Osteocyte (in vitro differentiated cells): ENCODE data around the gene CRYL1. TPM values are rescaled to one million over a fixed set of nuclear protein-coding genes. Genes with fewer than 3 reads are reported as not detected.

Source experiments
- DNase-seq: peaks from one replicate; pipeline ENCODE4 v3.0.0; 2021; ENCODE audit warnings: mixed read lengths; ENCODE audit not compliant: unreplicated experiment; ENCODE audit errors: extremely low spot score
- H3K27ac Mint-ChIP-seq: one replicate; pipeline ENCODE4 v1.8.0; 2021; ENCODE audit warnings: mild to moderate bottlenecking, mixed read lengths; ENCODE audit not compliant: unreplicated experiment
- H3K27me3 Mint-ChIP-seq: one replicate; pipeline ENCODE4 v1.8.0; 2021; ENCODE audit warnings: mixed read lengths; ENCODE audit not compliant: unreplicated experiment
- H3K36me3 Mint-ChIP-seq: one replicate; pipeline ENCODE4 v1.8.0; 2021; ENCODE audit warnings: mixed read lengths; ENCODE audit not compliant: unreplicated experiment
- H3K4me1 Mint-ChIP-seq: one replicate; pipeline ENCODE4 v1.8.0; 2021; ENCODE audit warnings: mixed read lengths; ENCODE audit not compliant: unreplicated experiment
- H3K4me3 Mint-ChIP-seq: one replicate; pipeline ENCODE4 v1.8.0; 2021; ENCODE audit warnings: mild to moderate bottlenecking, moderate library complexity, mixed read lengths; ENCODE audit not compliant: unreplicated experiment
- H3K9me3 Mint-ChIP-seq: one replicate; pipeline ENCODE4 v1.8.0; 2021; ENCODE audit warnings: mixed read lengths; ENCODE audit not compliant: unreplicated experiment
- total RNA-seq: library from RNA; stranded (reverse); gene quantifications from 2 replicates; pipeline ENCODE4 v1.2.1, GENCODE V29; 2021
- TF ChIP-seq, protein P1 (sequence below): fragments of 200-600 bp; sonication (generic); IDR thresholded peaks from 2 replicates; pipeline ENCODE4 v1.5.0; 2021; ENCODE audit warnings: antibody characterized with exemption, mild to moderate bottlenecking, moderate library complexity

CRYL1 gene
- total RNA-seq, 1 donor from 2014 or later, result 22.5 TPM

DNA sequence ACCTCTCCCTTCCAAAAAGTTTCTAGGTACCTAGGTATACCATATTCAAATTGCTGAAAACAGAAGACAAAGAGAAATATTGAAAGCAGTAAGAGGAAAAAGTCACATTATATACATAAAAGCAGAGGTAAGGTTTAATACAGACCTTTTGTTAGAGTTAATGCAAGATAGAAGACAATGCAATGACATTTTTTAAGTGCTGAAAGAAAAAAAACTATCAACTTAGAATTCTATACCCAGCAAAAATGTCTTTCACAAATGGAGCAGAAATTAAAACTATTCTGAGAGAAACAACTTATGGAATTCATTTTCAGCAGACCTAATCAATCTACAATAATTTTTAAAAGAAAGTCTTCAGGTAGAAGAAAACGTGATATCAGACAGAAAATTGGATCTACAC is 77.2 kb downstream of the CRYL1 start:
- TF ChIP-seq, protein P1, sequence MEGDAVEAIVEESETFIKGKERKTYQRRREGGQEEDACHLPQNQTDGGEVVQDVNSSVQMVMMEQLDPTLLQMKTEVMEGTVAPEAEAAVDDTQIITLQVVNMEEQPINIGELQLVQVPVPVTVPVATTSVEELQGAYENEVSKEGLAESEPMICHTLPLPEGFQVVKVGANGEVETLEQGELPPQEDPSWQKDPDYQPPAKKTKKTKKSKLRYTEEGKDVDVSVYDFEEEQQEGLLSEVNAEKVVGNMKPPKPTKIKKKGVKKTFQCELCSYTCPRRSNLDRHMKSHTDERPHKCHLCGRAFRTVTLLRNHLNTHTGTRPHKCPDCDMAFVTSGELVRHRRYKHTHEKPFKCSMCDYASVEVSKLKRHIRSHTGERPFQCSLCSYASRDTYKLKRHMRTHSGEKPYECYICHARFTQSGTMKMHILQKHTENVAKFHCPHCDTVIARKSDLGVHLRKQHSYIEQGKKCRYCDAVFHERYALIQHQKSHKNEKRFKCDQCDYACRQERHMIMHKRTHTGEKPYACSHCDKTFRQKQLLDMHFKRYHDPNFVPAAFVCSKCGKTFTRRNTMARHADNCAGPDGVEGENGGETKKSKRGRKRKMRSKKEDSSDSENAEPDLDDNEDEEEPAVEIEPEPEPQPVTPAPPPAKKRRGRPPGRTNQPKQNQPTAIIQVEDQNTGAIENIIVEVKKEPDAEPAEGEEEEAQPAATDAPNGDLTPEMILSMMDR, result no peak
- Mint-ChIP-seq H3K4me1 (no peaks in the 10 kb centered on the region), H3K4me3 (no peak overlapping the region), H3K27me3 (peaks cover 17% of the 10 kb centered on the region), H3K36me3 (peaks cover 2% of the 10 kb centered on the region), H3K27ac (no peak overlapping the region), H3K9me3 (peaks cover 39% of the 10 kb centered on the region)
- no peak for DNase-seq

DNA sequence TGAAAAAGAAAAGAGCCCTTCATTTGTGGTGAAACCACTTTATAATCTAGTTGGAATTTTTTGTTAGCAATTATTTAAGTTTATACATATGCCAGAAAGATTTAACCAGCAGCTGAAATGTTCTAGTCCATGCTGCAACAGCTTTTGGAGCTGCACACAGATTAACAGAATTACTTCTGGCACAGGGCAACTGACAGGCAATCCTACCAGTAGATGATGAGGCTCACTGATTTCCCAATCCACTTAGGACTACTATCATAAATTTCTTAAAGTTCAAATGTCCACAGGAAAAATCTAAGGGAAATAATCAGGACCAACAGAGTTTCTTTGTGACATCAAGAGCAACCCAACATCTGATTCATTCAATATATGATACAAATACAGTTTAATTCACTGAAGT is 78.8 kb downstream of the CRYL1 start:
- H3K27ac Mint-ChIP-seq, result no peak overlapping the region
- H3K27me3 Mint-ChIP-seq, result peaks cover 18% of the 10 kb centered on the region
- TF ChIP-seq, protein P1, result no peak
- H3K4me3 Mint-ChIP-seq, result no peak overlapping the region
- no peaks in the 10 kb centered on the region for H3K4me1 Mint-ChIP-seq
- DNase-seq, result no peak
- H3K36me3 Mint-ChIP-seq, result peaks cover 2% of the 10 kb centered on the region
- peaks cover 39% of the 10 kb centered on the region for H3K9me3 Mint-ChIP-seq

DNA sequence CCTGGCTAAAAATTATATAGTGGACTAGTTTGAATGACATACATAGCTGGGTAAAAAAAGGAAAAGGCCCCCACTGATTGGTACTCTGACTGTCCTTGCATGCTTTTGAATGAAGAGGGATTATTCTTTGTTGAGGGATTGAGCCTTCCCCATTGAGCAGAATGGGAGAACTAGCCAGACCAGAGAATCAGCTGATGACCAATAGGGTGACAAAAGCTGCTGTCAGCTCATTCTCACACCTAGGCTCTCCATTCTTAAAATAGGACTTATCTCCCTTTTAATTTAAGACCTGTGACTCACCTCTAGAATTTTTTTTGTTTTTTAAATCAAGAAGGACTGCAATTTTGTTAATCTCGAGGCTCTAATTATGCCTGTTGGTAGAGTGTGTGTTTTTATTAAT is 79.3 kb downstream of the CRYL1 start:
- H3K27ac Mint-ChIP-seq, result no peak overlapping the region
- H3K4me1 Mint-ChIP-seq, result no peaks in the 10 kb centered on the region
- TF ChIP-seq, protein P1, result no peak
- peaks cover 2% of the 10 kb centered on the region for H3K36me3 Mint-ChIP-seq
- no peak overlapping the region for H3K4me3 Mint-ChIP-seq
- H3K27me3 Mint-ChIP-seq, result peaks cover 15% of the 10 kb centered on the region
- H3K9me3 Mint-ChIP-seq, result peaks cover 39% of the 10 kb centered on the region
- no peak for DNase-seq

DNA sequence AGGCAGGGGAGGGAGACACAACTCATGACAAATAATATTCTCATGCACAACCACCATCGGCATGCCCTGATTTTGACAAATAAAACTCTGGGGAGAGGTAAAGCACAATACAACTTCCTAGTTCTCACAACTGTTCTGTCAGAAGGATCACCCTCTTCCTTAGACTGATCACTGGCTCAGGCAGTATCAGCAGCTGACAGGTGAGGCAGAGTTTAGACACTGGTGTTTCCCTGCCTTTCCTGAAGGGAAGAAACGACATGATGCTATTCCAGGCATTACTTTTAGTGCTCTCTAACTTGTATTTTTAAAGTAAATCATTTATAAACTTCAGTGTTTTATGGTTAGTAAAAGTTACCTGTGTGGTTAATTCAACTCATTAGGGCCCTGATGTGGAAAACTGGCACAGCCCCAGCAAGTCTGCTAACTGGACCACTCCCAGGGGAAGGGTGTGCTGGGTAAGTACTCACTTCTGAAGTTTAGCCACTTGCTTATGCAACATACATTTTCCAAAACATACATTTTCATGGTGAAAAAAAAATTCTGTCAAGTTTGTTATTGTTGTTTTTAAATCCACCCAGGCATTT is 82.8 kb downstream of the CRYL1 start:
- Mint-ChIP-seq H3K9me3 (peaks cover 22% of the 10 kb centered on the region), H3K27ac (no peak overlapping the region), H3K4me3 (no peak overlapping the region), H3K4me1 (no peaks in the 10 kb centered on the region), H3K27me3 (peaks cover 7% of the 10 kb centered on the region), H3K36me3 (peaks cover 2% of the 10 kb centered on the region)
- TF ChIP-seq, protein P1, result no peak
- no peak for DNase-seq

DNA sequence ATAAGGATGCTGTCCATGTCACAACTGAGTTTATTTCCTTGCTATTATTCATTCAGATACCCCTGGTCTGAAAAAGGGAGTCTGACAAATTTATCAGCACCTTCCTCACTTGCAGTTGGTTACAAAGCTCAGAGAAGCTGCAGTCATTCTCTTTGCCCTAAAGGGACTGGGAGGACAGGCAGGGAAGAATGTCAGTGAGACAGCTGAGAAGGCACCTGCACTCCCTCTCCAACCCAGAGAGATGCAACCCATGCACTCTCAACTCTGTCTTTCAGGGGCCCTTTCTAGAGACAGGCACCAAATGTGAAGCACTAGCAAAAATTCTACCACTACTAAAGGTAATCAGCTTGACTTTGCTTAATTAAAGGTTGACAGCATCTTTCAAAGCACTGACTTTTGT is 83.3 kb downstream of the CRYL1 start:
- Mint-ChIP-seq H3K4me1 (no peaks in the 10 kb centered on the region), H3K4me3 (no peak overlapping the region), H3K9me3 (peaks cover 17% of the 10 kb centered on the region), H3K27ac (no peak overlapping the region), H3K36me3 (peaks cover 2% of the 10 kb centered on the region), H3K27me3 (peaks cover 7% of the 10 kb centered on the region)
- DNase-seq, result no peak
- TF ChIP-seq, protein P1, result no peak
